Pancreas (tissue), 10 donors: ENCODE data around the gene TAS1R3. TPM values are rescaled to one million over a fixed set of nuclear protein-coding genes. Genes with fewer than 3 reads are reported as not detected.

ENCODE experiments used
- ATAC-seq, 4 donors: fragments of 200-7000 bp; cut with Tn5 transposase; one replicate each; pipeline versions ENCODE4 v1.8.0 to v1.9.1; 2020; ENCODE audit warnings: mild to moderate bottlenecking in 4 of 4, moderate library complexity in 4 of 4
- DNase-seq, 6 donors: peaks; one replicate each; pipeline ENCODE4 v3.0.0-alpha.2; 2020
- FAIRE-seq: peaks from 2 replicates; lab custom pipeline; 2012; peaks lifted over from hg19 to GRCh38; lab: Jason Lieb, UNC
- H3K27ac ChIP-seq, 4 donors: fragments of 200-600 bp; sonication (generic); 1 replicate in 3 of 4; 2 replicates in 1 of 4; pipeline versions ENCODE4 v1.5.0 to v1.8.0; 2020
- H3K27me3 ChIP-seq, 4 donors: fragments of 200-600 bp; one replicate each; pipeline ENCODE4 v1.8.0; 2021
- H3K36me3 ChIP-seq, 3 donors: fragments of 200-600 bp; sonication (generic) in 1 of 3; one replicate each; pipeline versions ENCODE4 v1.5.0 to v1.8.0; 2020 to 2021
- H3K4me1 ChIP-seq, 3 donors: fragments of 200-600 bp; one replicate each; pipeline ENCODE4 v1.8.0; 2021
- H3K4me3 ChIP-seq, 4 donors: fragments of 200-600 bp; sonication (generic) in 2 of 4; one replicate each; pipeline versions ENCODE4 v1.5.0 to v1.8.0; 2020 to 2021
- H3K9me3 ChIP-seq, 4 donors: fragments of 200-600 bp; one replicate each; pipeline ENCODE4 v1.8.0; 2021
- CTCF ChIP-seq, 4 donors: fragments of 200-600 bp; sonication (generic) in 3 of 4; IDR thresholded peaks; one replicate each; pipeline versions ENCODE4 v1.5.0 to v1.8.0; 2021; ENCODE audit warnings: antibody characterized with exemption in 4 of 4
- WGBS, 2 donors: extraction: QIAGEN DNeasy Blood & Tissue Kit; methylation state at CpG; one replicate each; pipeline ENCODE4 v1.1.7; 2013; 5-methylcytosine and 5-hydroxymethylcytosine counted together
- intact Hi-C, 3 donors: fragments of 100-400 bp; cut with DNase I; formaldehyde crosslinking; loops; one replicate each; pipeline versions ENCODE4 v1.11.1 to v1.14.2; 2022
- polyA plus RNA-seq, 2 donors: library from polyadenylated mRNA; stranded (reverse); fragments of 200-250 nt; gene quantifications; one replicate each; pipeline ENCODE4 v1.2.3, GENCODE V29; 2013
- total RNA-seq, 6 donors: library from RNA; stranded (reverse); fragmentation: NEBNext Ultra II Directional in 4 of 6; extraction: Animal tissue kit (Norgen Biotek cat#: 25700) in 4 of 6; gene quantifications; one replicate each; pipeline versions ENCODE4 v1.2.1 to v1.2.4, GENCODE V29; 2021 to 2023
- donor health status: healthy with polysubstance abuse.
- donor health status: DM: no; HTN: no; CAD: no; lungs with moderate emphysema.
- donor health status: DM: no; HTN: no; CAD: no.
- donor health status: control.
- donor health status: control.
- donor health status: Bipolar disorder and iron deficiency.
- donor health status: DM: yes; HTN: yes; CAD: no.
- donor health status: DM: no; HTN: no; CAD: no.
- donor health status: DM: no; HTN: no; CAD: no.
- donor health status: DM: yes; HTN: yes; CAD: no.

The TAS1R3 gene
- total and polyA plus RNA-seq, 8 donors = 0.04 to 0.41 (median 0.12) TPM

- Histone ChIP-seq H3K9me3 (no peaks in the 10 kb centered on the region), H3K27me3 (no peaks in the 10 kb centered on the region), H3K4me1 (no peaks in the 10 kb centered on the region), H3K4me3 (no peak overlapping the region), H3K27ac (no peak overlapping the region), H3K36me3 (no peaks in the 10 kb centered on the region)
- no peak for TF ChIP-seq CTCF (IDR thresholded peaks at IDR 0.05)
- DNase-seq = peak in 2 of 6 donors; percentile 36 to 70
- FAIRE-seq = no peak
- no peak for ATAC-seq
- 96 to 97% methylated on average over 33 to 35 of the region's 35 CpGs for WGBS, 2 donors
- intact Hi-C loops = loop anchor here in 2 of 3 donors (10.0 kb wide), 2 partner anchors 171 to 261 kb away; no protein-coding TSS in a partner anchor
Measured at GRCh38 chr1:1295154-1295923, 35.7 kb upstream of the TAS1R3 start.

GRCh38 chr1:1296070-1297061, 34.7 kb upstream of the TAS1R3 start:
- H3K9me3 ChIP-seq = no peaks in the 10 kb centered on the region

GRCh38 chr1:1297802-1298424, 33.2 kb upstream of the TAS1R3 start:
- DNase-seq = peak in 1 of 6 donors; percentile 82
- FAIRE-seq = no peak
- ATAC-seq = no peak
- H3K4me3 ChIP-seq = no peak overlapping the region
- 94 to 95% methylated on average over 31 of the region's 31 CpGs for WGBS, 2 donors
- no peaks in the 10 kb centered on the region for H3K4me1 ChIP-seq
- intact Hi-C loops = loop anchor here in 2 of 3 donors (10.0 kb wide), 2 partner anchors 173 to 263 kb away; no protein-coding TSS in a partner anchor
- no peaks in the 10 kb centered on the region for H3K36me3 ChIP-seq
- no peak for TF ChIP-seq CTCF (IDR thresholded peaks at IDR 0.05)
- H3K9me3 ChIP-seq = no peaks in the 10 kb centered on the region
- no peaks in the 10 kb centered on the region for H3K27me3 ChIP-seq
- no peak overlapping the region for H3K27ac ChIP-seq

More at GRCh38 chr1:1296070-1297061, 34.7 kb upstream of the TAS1R3 start:
- TF ChIP-seq CTCF (IDR thresholded peaks at IDR 0.05) = no peak
- 93 to 94% methylated on average over 53 to 61 of the region's 62 CpGs for WGBS, 2 donors
- intact Hi-C loops = loop anchor here in 2 of 3 donors (10.0 kb wide), 2 partner anchors 172 to 262 kb away; no protein-coding TSS in a partner anchor
- Histone ChIP-seq H3K27ac (no peak overlapping the region), H3K27me3 (no peaks in the 10 kb centered on the region), H3K4me3 (no peak overlapping the region), H3K36me3 (no peaks in the 10 kb centered on the region), H3K4me1 (no peaks in the 10 kb centered on the region)
- ATAC-seq (no peak), DNase-seq (peak in 2 of 6 donors; percentile 40 to 65), FAIRE-seq (no peak)

GRCh38 chr1:1298861-1299685, 32.0 kb upstream of the TAS1R3 start:
- FAIRE-seq = no peak
- ATAC-seq = peak in 1 of 4 donors; percentile 35
- intact Hi-C loops = loop anchor here in 2 of 3 donors (10.0 kb wide), 2 partner anchors 174 to 264 kb away; no protein-coding TSS in a partner anchor
- no peaks in the 10 kb centered on the region for H3K9me3 ChIP-seq
- 75 to 77% methylated on average over 25 to 30 of the region's 30 CpGs for WGBS, 2 donors
- no peaks in the 10 kb centered on the region for H3K4me1 ChIP-seq
- H3K4me3 ChIP-seq = no peak overlapping the region
- no peak overlapping the region for H3K27ac ChIP-seq
- no peaks in the 10 kb centered on the region for H3K27me3 ChIP-seq
- peak in 1 of 6 donors; percentile 72 for DNase-seq
- H3K36me3 ChIP-seq = no peaks in the 10 kb centered on the region
- no peak for TF ChIP-seq CTCF (IDR thresholded peaks at IDR 0.05)
